Activated T-cell treated with anti-CD3 and anti-CD28 coated beads, Interleukin-2, amount 50 U/mL, for 24 hours (primary cell): Measurements from ENCODE around the gene NEDD9.

Source experiments
- DNase-seq: peaks from one replicate; pipeline ENCODE4 v3.0.0-alpha.2; 2020
- H3K27ac Mint-ChIP-seq: 2 replicates; pipeline ENCODE4 v1.8.0; 2020; ENCODE audit warnings: mild to moderate bottlenecking, mixed read lengths
- H3K27me3 Mint-ChIP-seq: 2 replicates; pipeline ENCODE4 v1.8.0; 2020; ENCODE audit warnings: mixed read lengths
- H3K36me3 Mint-ChIP-seq: 2 replicates; pipeline ENCODE4 v1.8.0; 2020; ENCODE audit warnings: low read depth, mixed read lengths
- H3K4me1 Mint-ChIP-seq: 2 replicates; pipeline ENCODE4 v1.8.0; 2020; ENCODE audit warnings: low read depth, mixed read lengths
- H3K4me3 Mint-ChIP-seq: 2 replicates; pipeline ENCODE4 v1.8.0; 2020; ENCODE audit warnings: mild to moderate bottlenecking, moderate library complexity, mixed read lengths
- H3K9me3 Mint-ChIP-seq: 2 replicates; pipeline ENCODE4 v1.8.0; 2020; ENCODE audit warnings: mixed read lengths

NEDD9 gene

DNA sequence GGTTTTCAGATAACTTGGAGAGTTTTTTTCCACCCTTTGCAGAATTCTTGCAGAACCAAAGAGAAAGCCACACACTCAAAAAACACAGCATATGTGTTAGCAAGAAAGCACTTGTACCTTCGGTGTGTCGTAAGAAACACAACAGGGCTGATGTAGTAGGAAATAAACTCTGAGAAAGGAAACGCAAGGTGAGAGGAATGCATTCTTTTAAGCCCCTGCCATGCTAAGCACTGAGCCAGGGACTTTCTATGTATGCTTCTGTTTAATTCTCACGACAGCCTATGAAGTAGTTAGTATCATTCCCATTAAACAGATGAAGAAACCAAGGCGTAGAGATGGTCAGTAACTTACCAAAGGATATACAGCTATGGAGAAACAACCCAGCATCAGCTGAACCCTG is 23.1 kb downstream of the NEDD9 start:
- H3K9me3 Mint-ChIP-seq, result no peaks in the 10 kb centered on the region
- no peak overlapping the region for H3K27ac Mint-ChIP-seq
- H3K36me3 Mint-ChIP-seq, result peaks cover 84% of the 10 kb centered on the region
- H3K4me1 Mint-ChIP-seq, result peaks cover 45% of the 10 kb centered on the region
- DNase-seq, result no peak
- H3K27me3 Mint-ChIP-seq, result no peaks in the 10 kb centered on the region
- H3K4me3 Mint-ChIP-seq, result no peak overlapping the region

DNA sequence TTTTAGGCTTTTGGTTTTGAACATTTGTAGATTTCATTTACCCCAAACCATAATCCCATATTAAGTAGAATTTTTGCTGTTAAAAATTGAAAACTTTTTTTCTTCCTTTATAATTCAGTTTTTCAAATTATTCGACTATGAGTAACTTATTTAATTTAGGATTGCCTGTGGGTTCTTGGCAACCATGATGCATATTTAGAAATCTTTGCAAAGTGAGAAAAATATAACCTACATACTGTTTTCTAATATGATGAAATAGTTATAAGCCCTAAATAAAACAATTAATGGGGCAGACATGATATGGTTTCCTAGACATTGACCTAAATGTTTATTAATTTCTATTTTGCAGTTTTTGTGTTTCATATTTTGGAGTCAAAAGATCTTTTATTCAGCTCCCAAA is 23.6 kb downstream of the NEDD9 start:
- no peak overlapping the region for H3K4me3 Mint-ChIP-seq
- peaks cover 48% of the 10 kb centered on the region for H3K4me1 Mint-ChIP-seq
- DNase-seq, result no peak
- H3K27me3 Mint-ChIP-seq, result no peaks in the 10 kb centered on the region
- H3K27ac Mint-ChIP-seq, result no peak overlapping the region
- peaks cover 86% of the 10 kb centered on the region for H3K36me3 Mint-ChIP-seq
- H3K9me3 Mint-ChIP-seq, result no peaks in the 10 kb centered on the region

GRCh38 chr6:11208267-11208666 is 24.2 kb downstream of the NEDD9 start:
- Mint-ChIP-seq H3K4me1 (peaks cover 52% of the 10 kb centered on the region), H3K36me3 (peaks cover 86% of the 10 kb centered on the region), H3K27ac (peak overlapping the region; percentile 44), H3K27me3 (no peaks in the 10 kb centered on the region), H3K9me3 (no peaks in the 10 kb centered on the region), H3K4me3 (no peak overlapping the region)
- no peak for DNase-seq

- H3K27ac Mint-ChIP-seq, result peak overlapping the region; percentile 70
- H3K9me3 Mint-ChIP-seq, result no peaks in the 10 kb centered on the region
- H3K4me1 Mint-ChIP-seq, result peaks cover 57% of the 10 kb centered on the region
- peaks cover 81% of the 10 kb centered on the region for H3K36me3 Mint-ChIP-seq
- no peak overlapping the region for H3K4me3 Mint-ChIP-seq
- H3K27me3 Mint-ChIP-seq, result no peaks in the 10 kb centered on the region
- no peak for DNase-seq
Measured at GRCh38 chr6:11207199-11207968, 25.1 kb downstream of the NEDD9 start.

DNA sequence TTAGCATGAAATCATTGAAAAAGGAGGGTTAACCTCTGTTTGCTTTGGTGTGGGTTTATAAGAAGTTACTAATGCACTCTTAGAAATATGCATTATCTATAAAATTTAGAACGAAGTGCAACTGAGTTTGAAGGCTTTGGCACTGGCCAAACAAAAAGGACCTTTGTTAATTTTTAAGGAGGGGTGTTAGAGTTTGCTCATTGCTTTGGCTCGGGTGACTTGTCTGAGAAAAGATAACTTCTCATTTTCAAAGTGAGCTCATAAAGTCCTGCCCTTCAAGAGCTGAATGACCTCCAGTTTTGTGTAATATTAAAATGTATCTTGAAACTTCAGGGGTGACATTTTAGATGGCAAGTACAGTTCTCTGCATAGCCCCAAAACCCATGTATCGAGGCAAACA is 25.9 kb downstream of the NEDD9 start:
- Mint-ChIP-seq H3K27me3 (no peaks in the 10 kb centered on the region), H3K27ac (no peak overlapping the region), H3K9me3 (no peaks in the 10 kb centered on the region), H3K36me3 (peaks cover 78% of the 10 kb centered on the region), H3K4me3 (no peak overlapping the region), H3K4me1 (peaks cover 57% of the 10 kb centered on the region)
- no peak for DNase-seq

DNA sequence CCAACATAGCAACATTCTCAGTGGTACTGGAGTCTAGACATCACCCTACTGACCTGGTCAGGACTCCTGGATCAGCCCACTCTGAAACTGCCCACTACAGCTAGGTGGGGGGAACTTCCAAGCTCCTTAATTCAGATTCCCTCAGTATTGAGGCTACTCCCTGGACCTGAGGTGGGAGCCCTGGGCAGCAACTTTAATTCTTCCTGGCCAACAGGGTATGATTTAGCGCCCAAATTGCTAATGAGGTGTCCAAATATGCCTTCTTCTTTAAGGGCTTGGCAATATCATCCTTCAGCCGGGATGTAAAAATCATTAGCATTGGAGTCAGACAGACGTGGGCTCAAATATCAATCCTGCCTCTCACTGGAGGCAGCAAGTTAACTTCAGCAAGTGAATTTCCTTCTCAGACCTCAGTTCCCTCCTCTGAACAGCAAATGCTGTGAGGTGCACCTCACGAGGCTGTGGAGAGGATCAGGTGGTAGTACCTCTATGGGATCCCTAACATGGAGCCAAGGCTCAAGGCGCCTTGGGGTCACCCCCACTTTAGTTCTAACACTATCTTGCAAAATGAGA is 27.6 kb downstream of the NEDD9 start:
- Mint-ChIP-seq H3K27me3 (no peaks in the 10 kb centered on the region), H3K27ac (no peak overlapping the region), H3K9me3 (no peaks in the 10 kb centered on the region), H3K4me3 (no peak overlapping the region), H3K4me1 (peaks cover 66% of the 10 kb centered on the region), H3K36me3 (peaks cover 80% of the 10 kb centered on the region)
- no peak for DNase-seq

DNA sequence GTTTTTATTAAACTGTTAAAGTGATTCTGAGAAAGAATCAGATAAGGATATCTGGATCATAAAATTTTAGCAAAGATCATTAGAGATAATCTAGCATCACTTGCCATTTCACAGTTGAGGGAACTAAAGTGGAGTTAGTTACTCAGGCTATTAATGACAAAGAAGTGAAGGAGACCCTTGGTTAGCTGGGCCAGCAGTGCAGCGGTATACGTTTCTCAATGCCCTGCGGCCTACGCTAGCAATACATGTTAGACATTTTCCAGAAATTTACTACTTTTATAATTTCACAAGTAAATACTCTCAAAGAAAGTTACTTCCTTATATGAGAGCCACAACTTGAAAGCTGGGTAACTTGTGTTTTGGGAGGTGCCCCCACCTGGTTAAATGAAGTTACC is 28.5 kb downstream of the NEDD9 start:
- H3K36me3 Mint-ChIP-seq, result peaks cover 79% of the 10 kb centered on the region

DNA sequence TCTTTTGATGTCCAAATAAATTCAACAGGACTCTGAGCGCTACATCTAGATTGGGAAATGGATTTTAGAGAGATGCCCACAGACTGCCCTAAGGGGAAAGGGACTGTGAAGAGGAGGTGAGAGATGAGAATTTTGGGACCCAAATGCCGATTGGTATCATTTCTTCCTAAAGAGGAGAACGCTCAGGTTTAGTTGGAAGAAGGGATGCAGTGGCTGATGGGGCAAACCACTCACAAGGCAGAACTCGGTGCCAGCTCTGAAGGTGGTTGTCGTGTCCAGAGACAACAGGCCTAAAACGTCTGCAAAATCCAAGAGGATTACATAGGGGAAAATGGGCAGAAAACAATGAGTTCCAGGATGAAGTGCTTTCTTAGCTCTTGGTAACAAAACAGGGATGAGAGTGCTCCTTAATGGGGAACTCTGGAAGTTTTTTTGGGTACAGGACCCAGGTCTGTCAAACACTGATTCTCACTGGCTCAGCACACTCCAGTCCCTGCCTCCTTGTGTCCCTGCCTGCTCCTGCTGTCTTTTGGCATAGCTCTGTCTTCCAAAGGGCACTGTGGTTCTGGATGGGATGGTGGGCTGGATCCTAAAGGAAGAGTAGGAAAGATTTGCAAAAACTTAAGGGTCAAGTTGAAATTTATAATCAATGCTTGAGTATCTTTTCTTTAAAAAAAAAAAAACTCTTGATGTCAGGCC is 29.0 kb downstream of the NEDD9 start:
- Mint-ChIP-seq H3K9me3 (no peaks in the 10 kb centered on the region), H3K36me3 (peaks cover 81% of the 10 kb centered on the region), H3K27ac (peak overlapping the region; percentile 53), H3K4me1 (peaks cover 71% of the 10 kb centered on the region), H3K4me3 (no peak overlapping the region), H3K27me3 (no peaks in the 10 kb centered on the region)
- DNase-seq, result no peak

More for the DNA sequence above, 28.5 kb downstream of the NEDD9 start:
- no peak for DNase-seq
- Mint-ChIP-seq H3K9me3 (no peaks in the 10 kb centered on the region), H3K27me3 (no peaks in the 10 kb centered on the region), H3K4me3 (no peak overlapping the region), H3K27ac (peak overlapping the region; percentile 18), H3K4me1 (peaks cover 67% of the 10 kb centered on the region)

GRCh38 chr6:11202513-11203305 is 29.8 kb downstream of the NEDD9 start:
- no peak for DNase-seq
- Mint-ChIP-seq H3K4me1 (peaks cover 68% of the 10 kb centered on the region), H3K27ac (peak overlapping the region; percentile 53), H3K4me3 (no peak overlapping the region), H3K36me3 (peaks cover 81% of the 10 kb centered on the region), H3K9me3 (no peaks in the 10 kb centered on the region), H3K27me3 (no peaks in the 10 kb centered on the region)

- no peak overlapping the region for H3K4me3 Mint-ChIP-seq
- H3K4me1 Mint-ChIP-seq, result peaks cover 63% of the 10 kb centered on the region
Measured at GRCh38 chr6:11201772-11202512, 30.5 kb downstream of the NEDD9 start.

DNA sequence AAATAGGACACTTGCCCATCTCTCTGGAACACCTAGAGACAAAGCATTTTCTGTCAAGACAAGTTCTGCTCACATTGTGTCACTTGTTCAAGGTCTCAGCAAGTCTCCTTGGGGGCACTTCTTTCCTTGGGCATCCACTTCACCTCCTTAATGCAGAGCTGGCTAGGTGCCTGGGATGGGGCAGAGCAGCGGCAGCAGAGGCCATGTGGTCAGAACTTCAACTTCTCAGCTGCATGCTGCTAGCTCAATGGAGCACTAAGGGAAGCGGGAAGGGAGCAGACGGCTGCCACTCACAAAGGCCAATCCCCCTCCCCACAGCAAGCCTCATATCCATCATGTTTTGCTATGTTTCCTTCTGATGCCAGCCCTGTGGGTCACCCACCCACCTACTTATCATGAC is 31.5 kb downstream of the NEDD9 start:
- H3K27ac Mint-ChIP-seq, result no peak overlapping the region
- no peaks in the 10 kb centered on the region for H3K9me3 Mint-ChIP-seq
- H3K27me3 Mint-ChIP-seq, result no peaks in the 10 kb centered on the region
- peaks cover 62% of the 10 kb centered on the region for H3K4me1 Mint-ChIP-seq
- H3K4me3 Mint-ChIP-seq, result no peak overlapping the region
- no peak for DNase-seq
- peaks cover 77% of the 10 kb centered on the region for H3K36me3 Mint-ChIP-seq

More at GRCh38 chr6:11201772-11202512, 30.5 kb downstream of the NEDD9 start:
- Mint-ChIP-seq H3K27ac (peak overlapping the region; percentile 40), H3K36me3 (peaks cover 80% of the 10 kb centered on the region), H3K9me3 (no peaks in the 10 kb centered on the region), H3K27me3 (no peaks in the 10 kb centered on the region)
- DNase-seq, result no peak

DNA sequence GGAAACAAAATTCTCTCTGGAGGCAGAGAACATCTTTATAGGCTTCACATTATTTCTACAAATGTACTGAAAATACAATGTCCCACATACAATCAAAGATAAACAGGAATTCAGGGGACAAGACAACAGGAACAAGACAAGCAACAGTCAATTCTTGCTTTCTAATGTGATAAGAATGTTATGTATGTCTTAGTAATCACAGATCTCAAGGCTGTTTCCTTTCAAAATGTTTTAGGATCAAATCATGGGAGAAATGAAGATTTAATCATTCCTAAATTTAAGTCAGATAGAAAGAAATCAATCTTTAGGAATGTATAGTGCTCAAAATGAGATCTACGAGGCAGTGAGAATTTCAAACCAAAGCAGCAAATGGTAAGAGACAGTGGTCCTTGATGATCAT is 32.1 kb downstream of the NEDD9 start:
- H3K27me3 Mint-ChIP-seq, result no peaks in the 10 kb centered on the region

GRCh38 chr6:11198663-11199603 is 33.5 kb downstream of the NEDD9 start:
- Mint-ChIP-seq H3K36me3 (peaks cover 74% of the 10 kb centered on the region), H3K4me3 (no peak overlapping the region), H3K27ac (peak overlapping the region; percentile 67), H3K4me1 (peaks cover 59% of the 10 kb centered on the region), H3K27me3 (no peaks in the 10 kb centered on the region), H3K9me3 (no peaks in the 10 kb centered on the region)
- DNase-seq, result no peak

More for the DNA sequence above, 32.1 kb downstream of the NEDD9 start:
- DNase-seq, result no peak
- Mint-ChIP-seq H3K27ac (no peak overlapping the region), H3K9me3 (no peaks in the 10 kb centered on the region), H3K4me3 (no peak overlapping the region), H3K4me1 (peaks cover 62% of the 10 kb centered on the region), H3K36me3 (peaks cover 74% of the 10 kb centered on the region)
